NB4 (cell line): Measurements from ENCODE around the gene CERS3.

Source experiments
- DNase-seq: peaks from one replicate; pipeline ENCODE4 v3.0.0; 2010; ENCODE audit warnings: low read depth
- H3K4me3 ChIP-seq: one replicate; pipeline ENCODE4 v1.5.1; 2011; ENCODE audit warnings: mild to moderate bottlenecking, low read depth, low read length, moderate library complexity
- MYC ChIP-seq: IDR thresholded peaks from 2 replicates; pipeline ENCODE4 v1.6.1; 2011; ENCODE audit warnings: low read depth, low read length
- POLR2A ChIP-seq: IDR thresholded peaks from 2 replicates; pipeline ENCODE4 v1.6.1; 2011; ENCODE audit warnings: mild to moderate bottlenecking; ENCODE audit not compliant: insufficient read length; ENCODE audit errors: extremely low read depth
- TF ChIP-seq, protein P1 (sequence below): IDR thresholded peaks from one replicate; pipeline ENCODE4 v1.5.1; 2012; ENCODE audit warnings: low read depth, low read length
- TF ChIP-seq, protein P2 (sequence below): IDR thresholded peaks from 2 replicates; pipeline ENCODE4 v1.6.1; 2011; ENCODE audit warnings: low read depth, low read length

Gene CERS3

GRCh38 chr15:100517846-100518245 is 10.9 kb downstream of the CERS3 start:
- TF ChIP-seq MYC (no peak), POLR2A (no peak)
- TF ChIP-seq, protein P1, sequence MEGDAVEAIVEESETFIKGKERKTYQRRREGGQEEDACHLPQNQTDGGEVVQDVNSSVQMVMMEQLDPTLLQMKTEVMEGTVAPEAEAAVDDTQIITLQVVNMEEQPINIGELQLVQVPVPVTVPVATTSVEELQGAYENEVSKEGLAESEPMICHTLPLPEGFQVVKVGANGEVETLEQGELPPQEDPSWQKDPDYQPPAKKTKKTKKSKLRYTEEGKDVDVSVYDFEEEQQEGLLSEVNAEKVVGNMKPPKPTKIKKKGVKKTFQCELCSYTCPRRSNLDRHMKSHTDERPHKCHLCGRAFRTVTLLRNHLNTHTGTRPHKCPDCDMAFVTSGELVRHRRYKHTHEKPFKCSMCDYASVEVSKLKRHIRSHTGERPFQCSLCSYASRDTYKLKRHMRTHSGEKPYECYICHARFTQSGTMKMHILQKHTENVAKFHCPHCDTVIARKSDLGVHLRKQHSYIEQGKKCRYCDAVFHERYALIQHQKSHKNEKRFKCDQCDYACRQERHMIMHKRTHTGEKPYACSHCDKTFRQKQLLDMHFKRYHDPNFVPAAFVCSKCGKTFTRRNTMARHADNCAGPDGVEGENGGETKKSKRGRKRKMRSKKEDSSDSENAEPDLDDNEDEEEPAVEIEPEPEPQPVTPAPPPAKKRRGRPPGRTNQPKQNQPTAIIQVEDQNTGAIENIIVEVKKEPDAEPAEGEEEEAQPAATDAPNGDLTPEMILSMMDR = no peak
- TF ChIP-seq, protein P2, sequence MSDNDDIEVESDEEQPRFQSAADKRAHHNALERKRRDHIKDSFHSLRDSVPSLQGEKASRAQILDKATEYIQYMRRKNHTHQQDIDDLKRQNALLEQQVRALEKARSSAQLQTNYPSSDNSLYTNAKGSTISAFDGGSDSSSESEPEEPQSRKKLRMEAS = no peak
- no peak for DNase-seq
- H3K4me3 ChIP-seq = no peak overlapping the region

- H3K4me3 ChIP-seq = no peak overlapping the region
- TF ChIP-seq, protein P2 = 0 out of 2 replicates have a peak, but pooled peaks have one; percentile 13
- TF ChIP-seq, protein P1 = no peak
- DNase-seq = peak; percentile 31
Observed at GRCh38 chr15:100516643-100517512, 11.9 kb downstream of the CERS3 start.

GRCh38 chr15:100515758-100516157 is 13.0 kb downstream of the CERS3 start:
- H3K4me3 ChIP-seq = no peak overlapping the region
- TF ChIP-seq POLR2A = no peak
- TF ChIP-seq, protein P1 = no peak
- TF ChIP-seq, protein P2 = no peak
- TF ChIP-seq MYC = no peak
- DNase-seq = peak; percentile 59

DNA sequence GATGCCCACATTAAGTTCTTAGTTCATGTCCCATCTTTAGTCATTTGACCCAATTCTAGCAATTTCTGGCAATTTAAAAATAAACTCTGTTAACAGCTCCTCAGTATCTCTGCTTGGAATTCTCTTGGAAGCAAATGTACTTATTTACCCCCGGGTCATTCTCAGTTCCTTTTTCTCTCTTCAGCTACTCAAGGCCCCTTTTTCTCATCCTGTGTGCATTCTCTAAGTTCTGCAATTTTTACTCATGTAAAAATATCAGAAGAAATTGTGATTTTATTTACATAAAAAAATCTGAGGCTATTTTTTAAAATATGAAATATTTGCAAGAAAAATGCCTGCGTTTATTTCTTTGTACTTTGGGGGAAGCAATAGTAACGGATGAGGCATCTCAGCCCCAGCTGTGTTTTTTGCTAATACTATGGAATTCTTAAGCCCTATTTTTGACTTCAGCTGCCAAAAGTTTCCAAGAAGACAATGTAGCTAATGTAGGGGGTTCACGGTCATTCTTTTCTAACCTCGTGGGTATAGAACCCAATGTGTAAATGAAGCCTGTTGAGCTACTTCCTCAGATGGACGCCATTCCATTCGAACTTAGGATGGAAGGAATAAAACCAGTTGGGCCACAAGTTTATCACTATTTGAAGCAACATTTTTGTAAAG is 20.0 kb downstream of the CERS3 start:
- no peak for DNase-seq
- TF ChIP-seq POLR2A (no peak), MYC (no peak)
- TF ChIP-seq, protein P2 = no peak
- TF ChIP-seq, protein P1 = no peak
- no peak overlapping the region for H3K4me3 ChIP-seq

DNA sequence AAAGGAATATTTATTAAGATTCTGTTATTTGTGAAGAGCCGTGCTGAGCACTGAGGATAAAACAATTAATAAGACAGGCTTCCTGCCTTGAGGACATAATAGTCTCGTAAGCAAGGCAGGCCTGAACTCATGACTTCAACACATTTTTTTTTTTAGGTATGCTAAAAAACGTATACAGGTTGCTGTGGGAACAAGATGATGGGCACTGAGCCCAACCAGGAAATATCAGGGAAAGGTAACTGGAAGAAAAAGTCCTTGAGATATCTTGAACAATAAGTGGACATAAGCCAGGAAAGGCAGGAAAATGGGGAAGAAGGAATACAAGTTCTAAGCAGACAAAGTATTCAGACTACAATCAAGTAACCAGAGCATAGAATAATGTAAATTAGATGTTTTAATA is 26.1 kb downstream of the CERS3 start:
- no peak for DNase-seq
- no peak for TF ChIP-seq MYC
- TF ChIP-seq, protein P2 = no peak
- no peak for TF ChIP-seq POLR2A
- TF ChIP-seq, protein P1 = no peak
- no peak overlapping the region for H3K4me3 ChIP-seq
